ENCODE results near the gene SORBS2. TPM values are rescaled to one million over a fixed set of nuclear protein-coding genes. Genes with fewer than 3 reads are reported as not detected.

SORBS2 gene
- total and polyA plus RNA-seq, 2 of the 4 experiments (the other 2 are of a cell fraction): 0.18 TPM; not detected in 1

DNA sequence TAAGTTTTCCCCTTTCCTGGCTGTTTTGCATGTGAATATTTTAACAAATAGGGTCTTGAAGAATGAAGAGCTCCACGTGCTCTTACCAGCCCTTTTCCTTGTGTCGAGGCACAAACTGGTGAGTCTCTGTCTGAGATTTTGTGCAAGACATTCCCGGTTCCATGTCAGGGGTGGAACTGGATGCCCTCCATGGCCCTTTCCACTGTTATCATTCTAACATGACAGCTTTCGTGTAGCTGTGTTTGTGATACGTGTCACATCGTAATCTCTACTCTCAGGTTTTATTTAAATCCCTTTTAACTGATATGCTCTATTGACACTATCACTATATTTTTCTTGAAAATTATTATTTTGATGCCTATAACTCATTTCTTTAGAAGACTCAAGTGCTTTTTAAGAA, 130.4 kb downstream of the SORBS2 start:
- Histone ChIP-seq H3K4ac (ENCODE audit: low read depth, low read length) (no peak overlapping the region), H3K4me2 (ENCODE audit: low read depth, low read length) (no peak overlapping the region), H2BK120ac (ENCODE audit: low read depth, low read length) (no peak overlapping the region), H3K27ac (ENCODE audit: insufficient read depth, low read length) (no peak overlapping the region), H4K20me1 (ENCODE audit: insufficient read depth, low read length) (no peaks in the 10 kb centered on the region), H2AFZ (replicated peaks; ENCODE audit: low read length, poor library complexity) (no peak overlapping the region), H4K5ac (ENCODE audit: low read depth, low read length) (no peak overlapping the region), H3K9me1 (ENCODE audit: insufficient read depth, low read length) (no peaks in the 10 kb centered on the region), H3K18ac (ENCODE audit: low read depth, low read length) (no peak overlapping the region), H3K9ac (ENCODE audit: low read depth, low read length) (no peak overlapping the region), H4K8ac (ENCODE audit: low read depth in 2 of 2, low read length in 2 of 2) (no peak overlapping the region), H3K27me3 (ENCODE audit: control insufficient read depth, insufficient read depth, low read length) (peaks cover 8% of the 10 kb centered on the region), H3K14ac (replicated peaks; ENCODE audit: low read depth, low read length) (no peak overlapping the region), H2BK15ac (ENCODE audit: low read depth, low read length) (no peak overlapping the region), H3K23ac (ENCODE audit: low read depth, low read length) (no peak overlapping the region), H4K91ac (ENCODE audit: insufficient read depth, low read depth, low read length) (no peak overlapping the region), H3K4me1 (ENCODE audit: control insufficient read depth, insufficient read depth, low read length) (no peaks in the 10 kb centered on the region), H2AK9ac (replicated peaks; ENCODE audit: low read depth, low read length, poor library complexity) (no peak overlapping the region), H3K36me3 (ENCODE audit: control insufficient read depth, insufficient read depth, low read length) (no peaks in the 10 kb centered on the region), H2BK5ac (ENCODE audit: low read depth, low read length, poor library complexity, severe bottlenecking) (no peak overlapping the region), H3K79me1 (ENCODE audit: low read depth in 1 of 2, low read length in 2 of 2) (no peaks in the 10 kb centered on the region), H2BK20ac (ENCODE audit: low read depth, low read length) (no peak overlapping the region), H3K56ac (ENCODE audit: extremely low read depth, insufficient read depth, low read length) (no peak overlapping the region), H3K4me3 (ENCODE audit: insufficient read depth, low read depth, low read length) (no peak overlapping the region), H2AK5ac (ENCODE audit: low read depth, low read length) (no peak overlapping the region), H3K9me3 (ENCODE audit: control insufficient read depth, insufficient read depth, low read length) (no peaks in the 10 kb centered on the region)
- intact Hi-C loops (cut with micrococcal nuclease) (no loop called here), dilution Hi-C loops (cut with HindIII; ENCODE audit: low sequenced_read_pairs, unreplicated experiment) (no loop called here), in situ Hi-C loops (cut with MboI; ENCODE audit: low sequenced_read_pairs) (no loop called here)
- ATAC-seq (ENCODE audit: low read depth) (no peak), DNase-seq (no peak)
- no CpG with 5 or more reads among the region's 6 CpGs for WGBS, 2 experiments (ENCODE audit: extremely low coverage in 2 of 2, insufficient read length in 1 of 2)
- CTCF ChIA-PET: interaction anchor here (0.5 to 0.7 kb wide), 2 partner anchors 10 to 231 kb away, joined by 3 to 4 read pairs; no protein-coding TSS in a partner anchor
- POLR2A ChIA-PET (ENCODE audit: unreplicated experiment): no interaction called here
- no TSS peak for BruUV-seq (replicated peaks)
- TF ChIP-seq RCOR1 (IDR thresholded peaks at IDR 0.05; ENCODE audit: insufficient replicate concordance, low read length) (no peak), BHLHE40 (IDR thresholded peaks at IDR 0.05; ENCODE audit: low read depth, low read length) (no peak), SMC3 (IDR thresholded peaks at IDR 0.05; ENCODE audit: low read depth, low read length) (no peak), CHD1 (IDR thresholded peaks at IDR 0.05; ENCODE audit: low read depth, low read length) (no peak), RAD21 (IDR thresholded peaks at IDR 0.05; ENCODE audit: low read length) (no peak)

All from IMR-90 (cell line).